GM19438 (cell line): Measurements from ENCODE around the gene EPGN.
A peak's percentile ranks its signal among the peaks of the same experiment; 100 is the strongest.
"Not testable (repeated sequence)": the region's sequence is repeated elsewhere in the genome, so short reads cannot be mapped to it uniquely, and the experiment has no call there.

Source experiments
- ATAC-seq: cut with Tn5 transposase; IDR thresholded peaks from one replicate; pipeline ENCODE4 v1.9.1; 2021; ENCODE audit warnings: low read depth; ENCODE audit not compliant: unreplicated experiment

The EPGN gene

DNA sequence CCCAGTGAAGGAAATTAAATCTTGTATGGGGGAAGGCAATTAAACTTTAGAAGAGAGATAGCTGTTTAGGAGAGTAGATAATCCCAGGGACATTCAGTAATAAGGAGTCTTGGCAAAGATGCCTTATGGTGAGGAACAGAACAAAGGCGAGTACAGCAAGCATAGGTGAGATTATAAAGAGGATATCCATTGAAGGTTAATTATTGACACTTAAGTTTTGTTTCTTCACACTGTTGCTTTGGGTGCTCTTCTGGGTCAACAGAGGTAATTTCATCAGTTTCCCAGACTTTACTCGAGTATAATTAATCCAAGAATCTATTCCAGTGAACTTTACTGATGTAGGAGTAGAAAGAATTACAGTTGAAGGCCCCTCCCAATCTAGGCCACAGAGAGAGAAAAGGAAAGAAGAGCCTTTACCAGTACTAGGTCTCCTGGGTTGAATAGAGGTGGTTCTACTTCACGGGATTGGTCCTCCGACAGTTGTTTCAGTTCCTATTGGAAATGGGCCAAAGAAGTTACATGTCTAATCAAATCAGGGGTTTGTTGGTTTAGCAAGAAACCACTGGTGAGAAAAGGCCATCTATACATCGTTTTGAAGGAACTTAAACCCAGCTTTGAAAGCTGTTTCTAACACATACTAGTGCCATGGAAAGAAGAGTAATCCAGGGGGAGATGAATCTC is 27.2 kb downstream of the EPGN start:
- ATAC-seq = peak; percentile 86

DNA sequence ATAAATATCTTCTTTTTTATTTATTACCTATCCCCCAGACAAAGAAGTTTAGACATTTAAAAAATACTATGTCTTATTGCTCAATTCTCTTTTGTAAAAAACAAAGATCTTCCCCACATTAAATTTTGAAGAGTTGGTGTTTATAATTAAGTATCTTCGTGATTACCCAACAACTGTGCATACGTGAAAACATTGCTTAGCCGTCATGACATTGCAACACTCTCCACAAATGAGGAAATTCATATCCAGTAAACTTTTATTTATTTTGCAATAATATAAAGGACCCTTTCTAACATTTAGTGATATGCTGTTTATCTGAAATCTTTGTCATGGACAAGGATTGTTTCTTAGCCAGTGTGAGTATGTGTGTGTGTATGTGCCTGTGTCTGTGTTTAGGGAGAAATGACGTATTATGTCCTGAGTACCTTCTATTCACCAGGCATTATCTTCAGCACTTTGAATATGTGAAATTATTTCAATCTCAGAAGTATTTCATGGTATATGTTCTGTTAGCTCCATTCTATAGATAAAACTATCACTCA is 30.6 kb downstream of the EPGN start:
- ATAC-seq = no peak

DNA sequence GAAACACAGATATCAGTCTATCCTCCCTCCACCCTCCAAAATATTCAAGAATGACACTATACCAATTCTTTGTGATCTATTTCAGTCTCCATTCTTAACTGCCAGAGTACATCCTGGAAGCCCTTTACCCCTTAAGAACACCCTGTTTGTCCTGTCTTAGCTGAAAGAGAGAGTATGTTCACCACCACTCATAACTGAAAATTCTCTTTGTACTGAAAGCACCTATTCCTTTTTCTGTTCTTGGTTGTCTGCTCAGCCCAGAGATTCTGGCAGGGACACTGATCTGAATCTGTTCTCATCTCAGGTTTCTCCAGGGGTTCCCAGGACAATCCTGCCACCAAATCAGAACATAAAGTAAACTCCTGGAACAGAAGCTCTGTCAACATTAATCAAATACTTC is 31.2 kb downstream of the EPGN start:
- ATAC-seq = no peak

DNA sequence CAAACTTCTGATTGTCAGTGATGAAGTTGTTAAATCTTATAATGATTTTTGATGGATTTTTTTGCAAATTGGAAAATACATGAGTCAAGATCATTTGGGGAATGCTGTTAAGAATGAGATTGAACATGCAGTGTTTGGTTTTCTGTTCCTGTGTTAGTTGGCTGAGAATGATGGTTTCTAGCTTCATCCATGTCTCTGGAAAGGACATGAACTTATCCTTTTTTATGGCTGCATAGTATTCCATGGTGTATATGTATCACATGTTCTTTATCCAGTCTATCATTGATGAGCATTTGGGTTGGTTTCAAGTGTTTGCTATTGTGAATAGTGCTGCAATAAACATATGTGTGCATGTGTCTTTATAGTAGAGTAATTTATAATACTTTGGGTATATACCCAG is 32.2 kb downstream of the EPGN start:
- not testable (repeated sequence) for ATAC-seq

DNA sequence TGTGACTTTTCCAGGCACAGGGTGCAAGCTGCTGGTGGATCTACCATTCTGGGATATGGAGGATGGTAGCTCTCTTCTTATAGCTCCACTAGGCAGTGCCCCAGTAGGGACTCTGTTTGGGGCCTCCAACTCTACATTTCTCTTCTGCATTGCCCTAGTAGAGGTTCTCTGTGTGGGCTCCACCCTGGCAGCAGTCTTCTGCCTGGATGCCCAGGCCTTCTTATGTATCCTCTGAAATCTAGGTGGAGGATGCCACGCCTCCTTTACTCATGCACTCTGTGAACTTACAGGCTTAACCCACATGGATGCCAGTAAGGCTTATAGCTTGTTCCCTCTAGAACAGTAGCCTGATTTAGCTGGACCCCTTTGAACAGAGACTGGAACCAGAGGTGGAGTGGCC is 35.8 kb downstream of the EPGN start:
- ATAC-seq = no peak

DNA sequence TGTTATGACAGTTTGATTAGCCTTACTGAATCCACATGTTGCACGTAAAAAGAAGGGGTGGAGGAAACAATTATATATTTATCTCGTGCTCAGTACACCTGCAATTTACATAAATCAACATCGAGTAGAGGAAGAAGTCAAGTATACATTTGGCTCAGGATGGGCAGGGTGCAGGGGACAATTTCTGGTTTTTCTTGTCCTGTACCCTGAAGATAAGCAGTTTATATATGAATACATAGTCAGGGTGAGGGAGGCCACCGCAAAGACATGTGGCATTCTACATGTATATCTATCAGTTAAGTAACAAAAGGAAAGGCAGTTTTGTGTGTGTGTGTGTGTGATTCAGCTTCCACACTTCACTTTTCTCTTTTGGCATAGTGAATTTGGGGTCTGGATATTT is 45.6 kb downstream of the EPGN start:
- no peak for ATAC-seq

DNA sequence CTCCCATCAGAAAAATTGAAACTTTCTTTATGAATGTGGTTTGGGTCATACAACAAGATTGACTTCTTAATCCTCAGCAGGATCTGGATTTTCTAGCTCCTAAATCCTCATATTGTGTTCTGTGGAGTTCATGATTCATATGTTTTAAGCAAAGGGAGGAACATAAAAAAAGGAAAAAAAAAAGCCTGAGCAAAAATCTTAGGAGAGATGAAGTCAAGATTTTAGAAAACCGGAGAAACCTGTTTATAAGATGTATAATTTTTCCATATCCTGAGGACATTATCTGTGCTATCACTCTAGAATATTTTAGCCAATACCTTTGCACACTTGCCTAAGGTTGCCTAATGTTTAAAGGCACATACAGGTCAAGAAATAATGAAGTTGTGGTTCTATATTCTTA is 49.7 kb downstream of the EPGN start:
- no peak for ATAC-seq

DNA sequence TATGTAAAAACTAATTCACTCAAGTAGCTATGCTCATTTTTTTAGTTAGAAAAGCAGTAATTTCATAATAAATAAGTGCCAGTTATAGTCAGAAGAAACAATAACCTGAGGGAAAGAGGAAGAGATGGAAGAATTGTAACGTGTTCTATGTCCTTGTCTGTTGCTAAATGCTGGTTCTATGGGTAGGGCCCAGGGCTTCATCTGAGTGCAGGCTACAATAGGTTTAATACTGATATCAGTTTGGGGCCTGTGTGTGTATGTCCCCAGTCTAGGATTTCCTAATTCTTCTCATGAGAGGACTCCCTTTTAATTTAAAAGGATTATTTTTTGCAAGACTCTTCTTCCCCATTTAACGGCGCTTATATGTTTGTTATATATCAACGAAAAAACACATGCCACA is 53.4 kb downstream of the EPGN start:
- ATAC-seq = no peak

DNA sequence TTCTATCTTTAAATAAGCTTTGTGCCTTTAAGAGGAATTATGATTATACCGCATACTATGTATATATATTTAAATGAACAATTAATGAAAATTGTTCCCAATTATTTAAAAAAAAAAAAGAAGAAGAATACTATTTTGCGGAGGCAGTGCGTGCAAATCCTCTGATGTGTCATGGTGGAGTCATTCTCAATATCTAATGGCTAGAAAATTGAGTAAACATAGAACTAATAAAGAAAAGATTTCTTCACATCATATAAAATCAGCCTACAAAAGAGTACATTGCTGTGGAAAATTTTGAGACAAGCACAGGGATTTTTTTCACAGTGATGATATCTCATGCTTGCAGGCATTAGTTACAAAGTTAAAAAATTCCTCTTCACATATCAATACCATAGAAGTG is 54.1 kb downstream of the EPGN start:
- no peak for ATAC-seq

DNA sequence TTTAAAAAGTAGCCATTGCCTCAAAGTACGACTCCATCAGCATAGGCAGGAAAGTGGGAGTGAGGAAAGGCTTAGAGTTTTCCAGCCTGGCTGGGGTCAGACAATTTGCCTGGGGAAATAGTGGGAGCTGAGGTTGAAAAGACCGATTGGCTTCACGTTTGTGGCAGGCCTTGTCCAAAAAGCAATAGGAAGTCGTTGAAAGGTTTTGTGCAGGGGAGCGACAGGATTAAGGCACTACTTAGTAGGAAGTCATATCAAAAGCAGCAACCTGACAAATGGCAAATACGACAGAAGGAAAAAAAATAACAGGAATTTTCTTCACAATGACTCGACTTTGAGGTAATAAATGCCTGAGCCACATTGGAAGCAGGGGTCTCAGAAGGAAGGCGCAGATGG is 56.0 kb downstream of the EPGN start:
- ATAC-seq = no peak

DNA sequence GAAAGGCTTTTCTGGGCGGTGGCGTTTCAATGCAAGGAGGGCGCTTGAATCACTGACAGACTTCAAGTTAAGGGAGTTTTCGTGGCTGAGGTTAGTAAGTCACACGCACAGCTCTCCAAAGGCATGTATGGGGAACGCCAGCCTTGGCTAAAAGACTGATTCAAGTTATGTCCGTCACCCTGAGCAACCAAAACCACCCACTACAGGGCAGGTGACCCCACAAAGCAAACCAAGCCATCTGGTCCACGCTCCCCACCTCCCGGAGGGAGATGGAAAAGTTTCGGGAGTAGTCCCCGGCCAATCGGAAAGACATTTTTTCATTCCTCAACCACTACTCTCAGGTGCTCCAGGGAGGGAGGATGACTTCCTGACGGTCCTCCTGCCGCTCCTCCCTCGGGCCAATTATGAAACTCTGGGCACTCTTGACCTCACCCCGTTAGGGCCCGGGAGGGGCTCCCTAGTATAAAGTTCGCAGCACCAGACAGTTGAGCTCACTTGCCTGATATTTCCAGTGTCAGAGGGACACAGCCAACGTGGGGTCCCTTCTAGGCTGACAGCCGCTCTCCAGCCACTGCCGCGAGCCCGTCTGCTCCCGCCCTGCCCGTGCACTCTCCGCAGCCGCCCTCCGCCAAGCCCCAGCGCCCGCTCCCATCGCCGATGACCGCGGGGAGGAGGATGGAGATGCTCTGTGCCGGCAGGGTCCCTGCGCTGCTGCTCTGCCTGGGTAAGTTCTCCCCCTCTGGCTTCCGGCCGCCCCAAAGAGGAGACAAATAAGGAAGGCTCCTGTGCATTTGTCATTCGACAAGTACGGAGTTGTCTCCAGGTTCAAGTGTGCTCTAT is 56.6 kb downstream of the EPGN start, which contains the start of gene EREG:
Gene EREG (plus strand): TSS at position 494 of the 840 bp plus-strand sequence. CDS start 164 bp downstream, at position 658.
- ATAC-seq = peak; percentile 46

DNA sequence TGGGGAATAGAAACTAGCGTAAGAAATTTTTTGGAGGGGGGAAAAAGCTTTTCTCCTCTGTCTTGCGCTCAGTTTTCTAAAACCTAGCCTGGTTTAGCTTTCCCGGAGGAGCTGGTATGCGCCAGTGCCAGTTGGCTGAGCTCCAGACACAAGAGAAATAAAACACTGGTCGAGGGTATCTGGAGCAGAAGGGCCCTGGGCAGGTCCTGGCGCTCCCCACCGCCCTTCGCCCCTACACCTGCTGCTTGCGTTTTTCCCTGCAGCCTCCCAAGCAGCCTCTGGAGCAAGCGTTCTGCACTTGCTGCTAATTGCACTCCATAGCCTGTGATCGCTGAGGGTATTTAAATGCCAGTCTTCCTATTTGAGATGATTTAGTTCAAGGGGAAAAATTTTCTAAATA is 57.5 kb downstream of the EPGN start:
- no peak for ATAC-seq
